ENCODE data around the gene MYO18B.
A peak's percentile ranks its signal among the peaks of the same experiment; 100 is the strongest.

Gene MYO18B

GRCh38 chr22:25749420-25750169, 7.6 kb downstream of the MYO18B start:
- DNase-seq, result peak; percentile 35

- no peak for DNase-seq
Measured at GRCh38 chr22:25750569-25751173, 8.7 kb downstream of the MYO18B start.

GRCh38 chr22:25751174-25751581, 9.2 kb downstream of the MYO18B start:
- DNase-seq, result no peak

- DNase-seq, result no peak
Measured at GRCh38 chr22:25752615-25753214, 10.7 kb downstream of the MYO18B start.

GRCh38 chr22:25753252-25753651, 11.3 kb downstream of the MYO18B start:
- DNase-seq, result no peak

GRCh38 chr22:25754527-25755202, 12.7 kb downstream of the MYO18B start:
- DNase-seq, result no peak

GRCh38 chr22:25757686-25758085, 15.7 kb downstream of the MYO18B start:
- DNase-seq, result no peak

- no peak for DNase-seq
Measured at GRCh38 chr22:25758316-25758715, 16.3 kb downstream of the MYO18B start.

- no peak for DNase-seq
Measured at GRCh38 chr22:25759825-25760231, 17.8 kb downstream of the MYO18B start.

- DNase-seq, result no peak
Measured at GRCh38 chr22:25760294-25760693, 18.3 kb downstream of the MYO18B start.

GRCh38 chr22:25760848-25761595, 19.0 kb downstream of the MYO18B start:
- DNase-seq, result no peak

GRCh38 chr22:25762147-25762546, 20.2 kb downstream of the MYO18B start:
- DNase-seq, result no peak

- no peak for DNase-seq
Measured at GRCh38 chr22:25763239-25763777, 21.3 kb downstream of the MYO18B start.

- DNase-seq, result no peak
Measured at GRCh38 chr22:25764270-25765015, 22.5 kb downstream of the MYO18B start.

- no peak for DNase-seq
Measured at GRCh38 chr22:25765016-25765367, 23.0 kb downstream of the MYO18B start.

GRCh38 chr22:25765801-25766200, 23.8 kb downstream of the MYO18B start:
- no peak for DNase-seq

GRCh38 chr22:25766418-25766817, 24.4 kb downstream of the MYO18B start:
- no peak for DNase-seq

GRCh38 chr22:25770333-25770732, 28.3 kb downstream of the MYO18B start:
- no peak for DNase-seq

- DNase-seq, result no peak
Measured at GRCh38 chr22:25772288-25772687, 30.3 kb downstream of the MYO18B start.

- DNase-seq, result no peak
Measured at GRCh38 chr22:25774575-25775026, 32.6 kb downstream of the MYO18B start.

GRCh38 chr22:25775531-25775930, 33.5 kb downstream of the MYO18B start:
- DNase-seq, result no peak

GRCh38 chr22:25777411-25777810, 35.4 kb downstream of the MYO18B start:
- no peak for DNase-seq
